K562 (cell line): Measurements from ENCODE around the gene GNB5. TPM values are rescaled to one million over a fixed set of nuclear protein-coding genes. Genes with fewer than 3 reads are reported as not detected.

Experiments used
- ATAC-seq: fragments of 200-7000 bp; cut with Tn5 transposase; 3 replicates; pipeline ENCODE4 v1.9.1; 2020; ENCODE audit warnings: moderate library complexity
- BruUV-seq: library from RNA; stranded (reverse); fragments of 400-500 nt; replicated peaks from 2 replicates; lab custom pipeline; 2021; lab: Mats Ljungman, UMichigan
- CTCF ChIA-PET: fragments of 300-600 bp; formaldehyde crosslinking; extraction: SDS; loops from one replicate; lab custom pipeline; 2021; ENCODE audit warnings: low intra/inter-chr PET ratio; lab: Yijun Ruan, JAX
- POLR2A ChIA-PET: fragments of 300-600, 350-650 bp; sonication (Branson Sonifier 250); formaldehyde crosslinking; extraction: SDS; loops from one replicate; lab custom pipeline; 2021; ENCODE audit warnings: antibody characterized with exemption, inconsistent platforms; lab: Yijun Ruan, JAX
- DNase-seq, 4 experiments: peaks; one replicate each; pipeline versions ENCODE4 v3.0.0 to v3.0.0-alpha.2; 2011 to 2018; ENCODE audit warnings: low spot score in 3 of 4, mixed read lengths in 3 of 4; ENCODE audit errors: extremely low read depth in 1 of 4
- FAIRE-seq: peaks from 2 replicates; lab custom pipeline; 2011; peaks lifted over from hg19 to GRCh38; lab: Jason Lieb, UNC
- H2AFZ ChIP-seq: 2 replicates; pipeline ENCODE4 v1.6.0; 2011; ENCODE audit warnings: low read depth, low read length, control low read depth, inconsistent platforms
- H3K27ac ChIP-seq: fragments of 200-600 bp; 3 replicates; pipeline ENCODE4 v1.8.0; 2011; ENCODE audit warnings: low read depth, mild to moderate bottlenecking, control low read depth, inconsistent platforms, low read length, moderate library complexity, mixed read lengths; ENCODE audit errors: extremely low read depth
- H3K27me3 ChIP-seq, 2 experiments: fragments of 300-600 bp in 1 of 2; 2 replicates in 1 of 2; 3 replicates in 1 of 2; pipeline versions ENCODE4 v1.6.0 to v1.8.0; 2011; ENCODE audit warnings: inconsistent platforms in 2 of 2, low read length in 2 of 2, mild to moderate bottlenecking in 1 of 2, mixed read lengths in 1 of 2, moderate library complexity in 1 of 2; ENCODE audit not compliant: control insufficient read depth in 2 of 2, insufficient read depth in 2 of 2
- H3K36me3 ChIP-seq: fragments of 300-600 bp; 3 replicates; pipeline ENCODE4 v1.8.0; 2011; ENCODE audit warnings: mild to moderate bottlenecking, low read length, inconsistent platforms; ENCODE audit not compliant: control insufficient read depth, insufficient read depth
- H3K4me1 ChIP-seq, 2 experiments: fragments of 200-600 bp in 1 of 2; replicated peaks in 1 of 2; 2 replicates in 1 of 2; 3 replicates in 1 of 2; pipeline versions ENCODE4 v1.5.1 to v1.8.0; 2011; ENCODE audit warnings: inconsistent platforms in 2 of 2, low read length in 2 of 2, mild to moderate bottlenecking in 1 of 2, mixed read lengths in 1 of 2, moderate library complexity in 1 of 2; ENCODE audit not compliant: control insufficient read depth in 2 of 2, insufficient read depth in 2 of 2
- H3K4me2 ChIP-seq: 2 replicates; pipeline ENCODE4 v1.6.1; 2011; ENCODE audit warnings: low read length, control low read depth, inconsistent platforms, mixed read lengths; ENCODE audit not compliant: insufficient read depth
- H3K4me3 ChIP-seq: fragments of 200-600 bp; sonication (generic), shearing (Covaris generic); 2 replicates; pipeline ENCODE4 v1.5.1; 2016; ENCODE audit warnings: control low read depth, inconsistent platforms
- H3K79me2 ChIP-seq: fragments of 200-600 bp; 3 replicates; pipeline ENCODE4 v1.8.0; 2011; ENCODE audit warnings: low read length, inconsistent platforms; ENCODE audit not compliant: control insufficient read depth, insufficient read depth
- H3K9ac ChIP-seq, 2 experiments: 2 replicates each; pipeline versions ENCODE4 v1.6.0 to v1.6.1; 2011; ENCODE audit warnings: low read depth in 2 of 2, low read length in 2 of 2, control low read depth in 1 of 2, inconsistent platforms in 1 of 2, mild to moderate bottlenecking in 1 of 2, mixed read lengths in 1 of 2; ENCODE audit not compliant: insufficient read depth in 1 of 2
- H3K9me1 ChIP-seq: one replicate; pipeline ENCODE4 v1.6.0; 2011; ENCODE audit warnings: inconsistent platforms, mild to moderate bottlenecking, low read length, moderate library complexity; ENCODE audit not compliant: control insufficient read depth, insufficient read depth
- H3K9me3 ChIP-seq: replicated peaks from 2 replicates; pipeline ENCODE4 v1.5.1; 2011; ENCODE audit warnings: low read depth, low read length, inconsistent platforms; ENCODE audit not compliant: control insufficient read depth, insufficient read depth
- H4K20me1 ChIP-seq: replicated peaks from 2 replicates; pipeline ENCODE4 v1.6.1; 2011; ENCODE audit warnings: low read length, inconsistent platforms, mixed read lengths; ENCODE audit not compliant: control insufficient read depth, insufficient read depth
- ARHGAP35 ChIP-seq: fragments of 450-650 bp; IDR thresholded peaks from 2 replicates; pipeline ENCODE4 v1.6.1; 2018; ENCODE audit not compliant: partially characterized antibody
- ELF1 ChIP-seq: fragments of 200-800 bp; sonication (Bioruptor generic); IDR thresholded peaks from 2 replicates; pipeline ENCODE4 v1.6.1; 2016; ENCODE audit warnings: missing genetic modification characterization, missing compliant biosample characterization
- FOXK1 ChIP-seq: sonication (generic); formaldehyde crosslinking; IDR thresholded peaks from 2 replicates; pipeline ENCODE4 v1.8.0; 2022; ENCODE audit warnings: missing genetic modification reagents, mild to moderate bottlenecking, borderline replicate concordance
- LEF1 ChIP-seq: fragments of 450-650 bp; IDR thresholded peaks from 2 replicates; pipeline ENCODE4 v1.6.1; 2016; ENCODE audit warnings: mild to moderate bottlenecking
- MNT ChIP-seq, 2 experiments: fragments of 450-650 bp; conservative IDR thresholded peaks; 2 replicates each; pipeline ENCODE4 v1.6.1; 2017; ENCODE audit warnings: mild to moderate bottlenecking in 2 of 2, moderate library complexity in 2 of 2
- POLR2A ChIP-seq: fragments of 450-650 bp; conservative IDR thresholded peaks from 2 replicates; pipeline ENCODE4 v1.6.1; 2016
- TAF9B ChIP-seq: fragments of 450-650 bp; IDR thresholded peaks from 2 replicates; pipeline ENCODE4 v1.6.1; 2018; ENCODE audit warnings: mild to moderate bottlenecking; ENCODE audit not compliant: partially characterized antibody
- ZNF639 ChIP-seq, 2 experiments: fragments of 200-800 bp in 1 of 2; sonication (Bioruptor generic) in 1 of 2; sonication (generic) in 1 of 2; formaldehyde crosslinking in 1 of 2; IDR thresholded peaks in 1 of 2; conservative IDR thresholded peaks in 1 of 2; 2 replicates each; pipeline versions ENCODE4 v1.5.0 to v1.6.1; 2016 to 2020; ENCODE audit warnings: missing compliant biosample characterization in 1 of 2, missing genetic modification characterization in 1 of 2, missing genetic modification reagents in 1 of 2
- ZSCAN29 ChIP-seq: fragments of 450-650 bp; IDR thresholded peaks from 2 replicates; pipeline ENCODE4 v1.6.1; 2017
- WGBS: fragments of 100-300 bp; shearing (Covaris generic); methylation state at CpG from one replicate; pipeline ENCODE4 v1.1.6; 2016; ENCODE audit warnings: low coverage, mixed read lengths; ENCODE audit not compliant: insufficient coverage; ENCODE audit errors: missing lambda C conversion rate; 5-methylcytosine and 5-hydroxymethylcytosine counted together
- in situ Hi-C: fragments of 300-500 bp; cut with MboI; formaldehyde crosslinking; loops from 4 replicates; pipeline ENCODE4 v1.15.0; 2018; ENCODE audit warnings: inconsistent platforms, mixed read lengths
- intact Hi-C: fragments of 100-400 bp; cut with micrococcal nuclease; formaldehyde crosslinking; loops from 2 replicates; pipeline ENCODE4 v1.14.2; 2022
- polyA plus RNA-seq, 8 experiments: library from polyadenylated mRNA; depleted of rRNA in 4 of 8; stranded (reverse) in 5 of 8; unstranded in 3 of 8; fragments of >200 nt; fragmentation: Nextera tagmentation in 2 of 8; fragmentation: Illumina TruSeq in 1 of 8; extraction: Ambion mirVana in 2 of 8; extraction: Trizol in 1 of 8; gene quantifications; 2 replicates each; pipeline versions ENCODE4 v1.2.1 to v1.2.3, GENCODE V29; 2011 to 2014; ENCODE audit warnings: inconsistent platforms in 1 of 8, missing spikeins in 1 of 8
- total RNA-seq, 7 experiments: library from RNA; depleted of rRNA in 6 of 7; stranded (reverse); fragments of >200 nt in 6 of 7; fragmentation: Illumina TruSeq in 2 of 7; extraction: Trizol in 2 of 7; gene quantifications; 2 replicates each; pipeline versions ENCODE4 v1.2.1 to v1.2.3, GENCODE V29; 2011 to 2021; ENCODE audit warnings: low replicate concordance in 1 of 7
- TF ChIP-seq, protein P1 (sequence below): fragments of 450-650 bp; IDR thresholded peaks from 2 replicates; pipeline ENCODE4 v1.6.1; 2016
- TF ChIP-seq, protein P2 (sequence below): fragments of 450-650 bp; conservative IDR thresholded peaks from 2 replicates; pipeline ENCODE4 v1.6.1; 2016; ENCODE audit warnings: missing genetic modification characterization, low read depth, mild to moderate bottlenecking, missing compliant biosample characterization, moderate library complexity

GNB5 gene
- total and polyA plus RNA-seq, 9 of the 15 experiments (the other 6 are each of a cell fraction or from before 2014, with no cell fraction given) = 0.11 to 2.1 (median 0.77) TPM

GRCh38 chr15:52185151-52185561, 6.0 kb downstream of the GNB5 start:
- FAIRE-seq = no peak
- POLR2A ChIA-PET = interaction anchor here (1.1 to 3.3 kb wide), 2 partner anchors 8 to 12 kb away, joined by 4 to 10 read pairs; no protein-coding TSS in a partner anchor
- H3K79me2 ChIP-seq = no peaks in the 10 kb centered on the region
- DNase-seq = no peak
- intact Hi-C loops = no loop called here
- ATAC-seq = no peak
- no peak overlapping the region for H3K4me2 ChIP-seq
- no peak overlapping the region for H2AFZ ChIP-seq
- H4K20me1 ChIP-seq = 0 out of 2 replicates have a peak, but pooled peaks cover 5% of the 10 kb centered on the region
- 8% methylated on average over 7 of the region's 7 CpGs for WGBS
- H3K4me3 ChIP-seq = no peak overlapping the region
- H3K9ac ChIP-seq = no peak overlapping the region
- H3K27ac ChIP-seq = no peak overlapping the region
- in situ Hi-C loops = no loop called here
- H3K9me1 ChIP-seq = no peaks in the 10 kb centered on the region
- no peaks in the 10 kb centered on the region for H3K9me3 ChIP-seq
- H3K27me3 ChIP-seq = peaks cover 23 to 44% of the 10 kb centered on the region in 2 experiments
- no TSS peak for BruUV-seq
- CTCF ChIA-PET = no interaction called here
- H3K36me3 ChIP-seq = no peaks in the 10 kb centered on the region
- no peak for TF ChIP-seq LEF1
- no peak for TF ChIP-seq FOXK1 (CRISPR knock-in tag)
- H3K4me1 ChIP-seq = peaks cover 0 to 4% of the 10 kb centered on the region in 2 experiments; a peak in 2 of 5 replicates

GRCh38 chr15:52184721-52185120, 6.5 kb downstream of the GNB5 start:
- POLR2A ChIA-PET = interaction anchor here (1.0 to 3.3 kb wide), 3 partner anchors 9 to 29 kb away, joined by 3 to 10 read pairs (median 4); no protein-coding TSS in a partner anchor
- no peak for FAIRE-seq
- BruUV-seq = no TSS peak
- TF ChIP-seq, protein P1, sequence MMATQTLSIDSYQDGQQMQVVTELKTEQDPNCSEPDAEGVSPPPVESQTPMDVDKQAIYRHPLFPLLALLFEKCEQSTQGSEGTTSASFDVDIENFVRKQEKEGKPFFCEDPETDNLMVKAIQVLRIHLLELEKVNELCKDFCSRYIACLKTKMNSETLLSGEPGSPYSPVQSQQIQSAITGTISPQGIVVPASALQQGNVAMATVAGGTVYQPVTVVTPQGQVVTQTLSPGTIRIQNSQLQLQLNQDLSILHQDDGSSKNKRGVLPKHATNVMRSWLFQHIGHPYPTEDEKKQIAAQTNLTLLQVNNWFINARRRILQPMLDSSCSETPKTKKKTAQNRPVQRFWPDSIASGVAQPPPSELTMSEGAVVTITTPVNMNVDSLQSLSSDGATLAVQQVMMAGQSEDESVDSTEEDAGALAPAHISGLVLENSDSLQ = no peak
- TF ChIP-seq, protein P2, sequence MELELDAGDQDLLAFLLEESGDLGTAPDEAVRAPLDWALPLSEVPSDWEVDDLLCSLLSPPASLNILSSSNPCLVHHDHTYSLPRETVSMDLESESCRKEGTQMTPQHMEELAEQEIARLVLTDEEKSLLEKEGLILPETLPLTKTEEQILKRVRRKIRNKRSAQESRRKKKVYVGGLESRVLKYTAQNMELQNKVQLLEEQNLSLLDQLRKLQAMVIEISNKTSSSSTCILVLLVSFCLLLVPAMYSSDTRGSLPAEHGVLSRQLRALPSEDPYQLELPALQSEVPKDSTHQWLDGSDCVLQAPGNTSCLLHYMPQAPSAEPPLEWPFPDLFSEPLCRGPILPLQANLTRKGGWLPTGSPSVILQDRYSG (tag) = no peak
- TF ChIP-seq ARHGAP35 (no peak), ZNF639 (CRISPR knock-in tag; conservative IDR thresholded peaks at IDR 0.05 in 1 of 2, IDR thresholded peaks at IDR 0.05 in 1 of 2) (no peak), ELF1 (tag) (no peak), POLR2A (no peak), ZSCAN29 (no peak), TAF9B (no peak), MNT (conservative IDR thresholded peaks at IDR 0.05) (no peak)

More at GRCh38 chr15:52184721-52185120, 6.5 kb downstream of the GNB5 start:
- peaks cover 0 to 8% of the 10 kb centered on the region in 2 experiments; a peak in 3 of 5 replicates for H3K4me1 ChIP-seq
- no peak overlapping the region for H3K4me2 ChIP-seq
- in situ Hi-C loops = no loop called here
- no peaks in the 10 kb centered on the region for H3K36me3 ChIP-seq
- intact Hi-C loops = no loop called here
- no peak overlapping the region for H3K9ac ChIP-seq
- H3K9me3 ChIP-seq = no peaks in the 10 kb centered on the region
- H3K79me2 ChIP-seq = no peaks in the 10 kb centered on the region
- H3K9me1 ChIP-seq = no peaks in the 10 kb centered on the region
- no peak overlapping the region for H3K4me3 ChIP-seq
- CTCF ChIA-PET = no interaction called here
- no peak overlapping the region for H2AFZ ChIP-seq
- 6% methylated on average over 5 of the region's 5 CpGs for WGBS
- peaks cover 24 to 44% of the 10 kb centered on the region in 2 experiments for H3K27me3 ChIP-seq
- H4K20me1 ChIP-seq = 0 out of 2 replicates have a peak, but pooled peaks cover 5% of the 10 kb centered on the region
- H3K27ac ChIP-seq = no peak overlapping the region
- ATAC-seq (no peak), DNase-seq (no peak)
